Subcutaneous abdominal adipose tissue (tissue), 5 donors: ENCODE data around the gene LIF.
A peak's percentile ranks its signal among the peaks of the same experiment; 100 is the strongest.

Source experiments
- H3K27ac ChIP-seq: one replicate; pipeline ENCODE4 v1.7.0; 2013; ENCODE audit warnings: low read depth, mild to moderate bottlenecking, inconsistent platforms, low read length, moderate library complexity
- H3K27me3 ChIP-seq, 5 donors: one replicate each; pipeline ENCODE4 v1.7.0; 2013; ENCODE audit warnings: low read length in 5 of 5, inconsistent platforms in 1 of 5; ENCODE audit not compliant: control insufficient read depth in 5 of 5, insufficient read depth in 4 of 5
- H3K36me3 ChIP-seq, 5 donors: one replicate each; pipeline ENCODE4 v1.7.0; 2013; ENCODE audit warnings: low read length in 5 of 5; ENCODE audit not compliant: control insufficient read depth in 5 of 5, insufficient read depth in 5 of 5
- H3K4me1 ChIP-seq, 5 donors: one replicate each; pipeline ENCODE4 v1.7.0; 2013; ENCODE audit warnings: low read length in 5 of 5, mild to moderate bottlenecking in 3 of 5, moderate library complexity in 1 of 5; ENCODE audit not compliant: control insufficient read depth in 5 of 5, insufficient read depth in 5 of 5
- H3K4me3 ChIP-seq, 5 donors: one replicate each; pipeline ENCODE4 v1.7.0; 2013; ENCODE audit warnings: low read length in 5 of 5, low read depth in 1 of 5
- H3K9ac ChIP-seq, 5 donors: one replicate each; pipeline ENCODE4 v1.7.0; 2013; ENCODE audit warnings: low read length in 5 of 5, mild to moderate bottlenecking in 4 of 5, moderate library complexity in 3 of 5
- H3K9me3 ChIP-seq, 5 donors: one replicate each; pipeline ENCODE4 v1.7.0; 2013; ENCODE audit warnings: low read length in 5 of 5; ENCODE audit not compliant: control insufficient read depth in 5 of 5
- donor health status: healthy.
- donor health status: healthy.
- donor health status: healthy.
- donor health status: healthy.
- donor health status: healthy.

The LIF gene

GRCh38 chr22:30245985-30246813 is at the start of gene LIF:
Gene LIF (minus strand): TSS chr22:30246759. CDS start chr22:30246695, 64 bp downstream.
- Histone ChIP-seq H3K4me1 (peaks cover 0 to 35% (median 19%) of the 10 kb centered on the region in 5 donors), H3K27me3 (peaks cover 41 to 66% (median 55%) of the 10 kb centered on the region in 5 donors), H3K9ac (peak within 1 kb of the TSS in 1 of 5 donors; percentile 20), H3K9me3 (no peaks in the 10 kb centered on the region), H3K4me3 (peak within 1 kb of the TSS in 4 of 5 donors; percentile 47 to 63 (median 52)), H3K36me3 (peaks cover 0 to 3% (median 0%) of the 10 kb centered on the region in 5 donors), H3K27ac (no peak within 1 kb of the TSS)

GRCh38 chr22:30296324-30296723 is 49.8 kb upstream of the LIF start:
- no peaks in the 10 kb centered on the region for H3K27me3 ChIP-seq

GRCh38 chr22:30295576-30295975 is 49.0 kb upstream of the LIF start:
- H3K4me1 ChIP-seq = peaks cover 5 to 30% (median 22%) of the 10 kb centered on the region in 5 donors

More at GRCh38 chr22:30296324-30296723, 49.8 kb upstream of the LIF start:
- no peak overlapping the region for H3K4me3 ChIP-seq
- no peak overlapping the region for H3K9ac ChIP-seq
- H3K36me3 ChIP-seq = peaks cover 0 to 97% (median 87%) of the 10 kb centered on the region in 5 donors
- H3K9me3 ChIP-seq = no peaks in the 10 kb centered on the region
- H3K4me1 ChIP-seq = peaks cover 2 to 30% (median 22%) of the 10 kb centered on the region in 5 donors
- no peak overlapping the region for H3K27ac ChIP-seq

GRCh38 chr22:30294830-30295229 is 48.3 kb upstream of the LIF start:
- H3K4me1 ChIP-seq = peaks cover 12 to 34% (median 26%) of the 10 kb centered on the region in 5 donors
- no peaks in the 10 kb centered on the region for H3K9me3 ChIP-seq
- H3K36me3 ChIP-seq = peaks cover 0 to 84% (median 74%) of the 10 kb centered on the region in 5 donors
- no peak overlapping the region for H3K9ac ChIP-seq
- no peak overlapping the region for H3K27ac ChIP-seq
- no peaks in the 10 kb centered on the region for H3K27me3 ChIP-seq
- H3K4me3 ChIP-seq = no peak overlapping the region

More at GRCh38 chr22:30295576-30295975, 49.0 kb upstream of the LIF start:
- Histone ChIP-seq H3K4me3 (no peak overlapping the region), H3K9ac (no peak overlapping the region), H3K27me3 (no peaks in the 10 kb centered on the region), H3K27ac (no peak overlapping the region), H3K9me3 (no peaks in the 10 kb centered on the region), H3K36me3 (peaks cover 0 to 90% (median 80%) of the 10 kb centered on the region in 5 donors)

- H3K4me1 ChIP-seq = peaks cover 12 to 36% (median 30%) of the 10 kb centered on the region in 5 donors
- no peak overlapping the region for H3K9ac ChIP-seq
- H3K27me3 ChIP-seq = no peaks in the 10 kb centered on the region
- no peak overlapping the region for H3K4me3 ChIP-seq
- no peak overlapping the region for H3K27ac ChIP-seq
- no peaks in the 10 kb centered on the region for H3K9me3 ChIP-seq
- H3K36me3 ChIP-seq = peaks cover 0 to 76% (median 70%) of the 10 kb centered on the region in 5 donors
Measured at GRCh38 chr22:30294066-30294465, 47.5 kb upstream of the LIF start.

GRCh38 chr22:30293026-30293425 is 46.5 kb upstream of the LIF start:
- Histone ChIP-seq H3K27me3 (no peaks in the 10 kb centered on the region), H3K9me3 (no peaks in the 10 kb centered on the region), H3K36me3 (peaks cover 0 to 66% (median 60%) of the 10 kb centered on the region in 5 donors), H3K4me3 (no peak overlapping the region), H3K27ac (no peak overlapping the region), H3K4me1 (peaks cover 15 to 41% (median 37%) of the 10 kb centered on the region in 5 donors), H3K9ac (no peak overlapping the region)

- H3K27me3 ChIP-seq = no peaks in the 10 kb centered on the region
- H3K27ac ChIP-seq = peak overlapping the region; percentile 77
- peaks cover 0 to 59% (median 53%) of the 10 kb centered on the region in 5 donors for H3K36me3 ChIP-seq
- no peaks in the 10 kb centered on the region for H3K9me3 ChIP-seq
- H3K4me3 ChIP-seq = no peak overlapping the region
- peaks cover 15 to 48% (median 44%) of the 10 kb centered on the region in 5 donors for H3K4me1 ChIP-seq
- peak overlapping the region in 1 of 5 donors; percentile 60 for H3K9ac ChIP-seq
Measured at GRCh38 chr22:30292069-30292970, 45.8 kb upstream of the LIF start.

GRCh38 chr22:30291058-30291892 is 44.7 kb upstream of the LIF start:
- no peaks in the 10 kb centered on the region for H3K9me3 ChIP-seq
- peaks cover 0 to 53% (median 47%) of the 10 kb centered on the region in 5 donors for H3K36me3 ChIP-seq
- peak overlapping the region in 1 of 5 donors; percentile 81 for H3K4me3 ChIP-seq
- H3K4me1 ChIP-seq = peaks cover 15 to 52% (median 44%) of the 10 kb centered on the region in 5 donors
- H3K9ac ChIP-seq = peak overlapping the region in 4 of 5 donors; percentile 33 to 60 (median 48)
- peak overlapping the region; percentile 77 for H3K27ac ChIP-seq
- no peaks in the 10 kb centered on the region for H3K27me3 ChIP-seq
